NCI-H1092 (cell line): ENCODE results near the gene MYO15B.
"Not testable (repeated sequence)": the region's sequence is repeated elsewhere in the genome, so short reads cannot be mapped to it uniquely, and the experiment has no call there.

Experiments used
- DNase-seq: peaks from one replicate; lab custom pipeline; 2025; lab: John Stamatoyannopoulos, UW

MYO15B gene

GRCh38 chr17:75575728-75576127 is 11.9 kb upstream of the MYO15B start:
- DNase-seq: no peak

GRCh38 chr17:75576661-75577060 is 10.9 kb upstream of the MYO15B start:
- no peak for DNase-seq

- not testable (repeated sequence) for DNase-seq
Observed at GRCh38 chr17:75581121-75581725, 6.4 kb upstream of the MYO15B start.

- DNase-seq: not testable (repeated sequence)
Observed at GRCh38 chr17:75583197-75583596, 4.4 kb upstream of the MYO15B start.

- DNase-seq: no peak
Observed at GRCh38 chr17:75584849-75585175, 2.8 kb upstream of the MYO15B start.

GRCh38 chr17:75588596-75589011 is 1.0 kb downstream of the MYO15B start:
- DNase-seq: no peak

- DNase-seq: peak; percentile 86
Observed at GRCh38 chr17:75589012-75589918, 1.7 kb downstream of the MYO15B start.

GRCh38 chr17:75589919-75590303 is 2.3 kb downstream of the MYO15B start:
- no peak for DNase-seq

- no peak for DNase-seq
Observed at GRCh38 chr17:75590314-75590761, 2.7 kb downstream of the MYO15B start.

- no peak for DNase-seq
Observed at GRCh38 chr17:75590849-75591721, 3.5 kb downstream of the MYO15B start.

GRCh38 chr17:75591722-75592302 is 4.2 kb downstream of the MYO15B start:
- DNase-seq: no peak

GRCh38 chr17:75592348-75593020 is 4.9 kb downstream of the MYO15B start:
- DNase-seq: no peak

GRCh38 chr17:75593430-75593829 is 5.8 kb downstream of the MYO15B start:
- not testable (repeated sequence) for DNase-seq

GRCh38 chr17:75594499-75595283 is 7.1 kb downstream of the MYO15B start:
- DNase-seq: peak; percentile 27

- DNase-seq: no peak
Observed at GRCh38 chr17:75595284-75595919, 7.8 kb downstream of the MYO15B start.

GRCh38 chr17:75595920-75596313 is 8.3 kb downstream of the MYO15B start:
- no peak for DNase-seq

- no peak for DNase-seq
Observed at GRCh38 chr17:75596320-75597087, 8.9 kb downstream of the MYO15B start.

- DNase-seq: peak; percentile 38
Observed at GRCh38 chr17:75601057-75601987, 13.7 kb downstream of the MYO15B start.
